HK-2 (cell line): ENCODE data around the gene MESD.
A peak's percentile ranks its signal among the peaks of the same experiment; 100 is the strongest.

Source experiments
- DNase-seq: peaks from one replicate; pipeline ENCODE4 v3.0.0-alpha.2; 2018; ENCODE audit not compliant: unreplicated experiment

Gene MESD

DNA sequence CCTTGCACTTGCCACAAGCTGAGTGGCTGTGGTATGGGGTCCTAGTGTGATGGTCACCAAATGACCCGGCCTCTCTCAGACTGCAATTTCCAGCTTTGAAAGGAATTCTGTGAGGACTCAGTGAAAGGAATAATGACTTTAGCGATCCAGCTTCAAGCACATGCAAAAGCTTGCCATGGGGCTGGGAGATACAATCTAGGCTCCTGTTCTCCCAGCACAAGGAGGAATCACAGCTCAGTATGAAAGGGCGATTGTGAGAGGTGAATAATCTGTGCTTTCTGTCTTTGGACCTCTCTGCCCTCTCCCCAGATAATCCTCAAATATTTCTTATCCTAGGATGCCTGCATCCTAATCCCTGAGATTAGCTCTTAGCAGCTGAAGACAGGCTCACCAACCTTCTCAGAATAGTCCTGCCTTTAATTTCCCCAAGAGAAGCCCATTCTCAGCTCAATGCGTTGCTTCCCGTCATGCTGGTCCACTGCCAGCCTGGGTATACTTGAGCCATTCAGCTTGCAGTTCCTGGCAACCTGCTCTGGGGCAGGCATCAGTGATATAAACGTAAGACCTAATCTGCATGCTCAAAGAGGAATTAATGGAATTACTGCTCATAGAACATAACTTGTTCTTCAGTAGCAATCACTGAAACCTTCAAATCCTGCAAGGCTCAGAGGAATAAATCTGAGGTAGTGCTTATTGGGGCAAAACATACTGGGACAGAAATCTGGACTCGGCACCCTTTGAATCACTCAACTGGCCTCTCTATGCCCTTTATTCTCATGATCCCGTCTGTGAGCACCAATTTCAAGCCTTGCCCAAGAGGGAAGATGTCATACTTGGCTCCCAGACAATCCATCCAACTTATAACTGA, 26.2 kb upstream of the MESD start:
- no peak for DNase-seq

DNA sequence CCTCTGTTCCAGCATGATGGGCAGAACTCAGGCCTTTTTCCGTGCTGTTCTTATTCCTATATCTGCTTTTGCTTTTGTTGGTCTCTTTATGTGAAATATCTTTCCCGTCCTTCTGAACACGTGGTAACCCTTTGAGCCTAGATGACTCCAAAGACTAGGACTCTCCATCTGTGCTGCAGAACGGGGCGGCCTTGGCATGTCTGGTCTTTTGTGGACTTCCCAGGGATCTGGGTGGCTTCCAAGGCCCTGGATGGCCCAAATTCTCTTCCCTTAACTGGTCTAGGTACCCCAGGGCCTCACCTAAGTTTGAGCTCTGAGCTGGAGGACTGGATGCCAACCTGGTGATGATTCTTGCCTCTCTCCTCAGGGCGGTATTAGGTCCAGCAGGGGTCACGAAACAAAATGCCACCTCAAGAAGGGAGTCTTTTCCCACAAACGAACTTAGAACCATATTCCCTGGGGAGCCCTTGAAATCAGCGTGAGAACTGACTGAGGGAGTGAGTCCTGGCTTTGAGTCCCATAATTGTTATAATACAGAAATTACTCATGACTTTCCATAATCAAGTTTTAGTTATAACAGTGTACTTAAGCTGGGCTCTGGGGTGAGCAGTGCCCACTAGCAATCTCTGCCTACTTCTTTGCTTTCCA, 25.0 kb upstream of the MESD start:
- no peak for DNase-seq

DNA sequence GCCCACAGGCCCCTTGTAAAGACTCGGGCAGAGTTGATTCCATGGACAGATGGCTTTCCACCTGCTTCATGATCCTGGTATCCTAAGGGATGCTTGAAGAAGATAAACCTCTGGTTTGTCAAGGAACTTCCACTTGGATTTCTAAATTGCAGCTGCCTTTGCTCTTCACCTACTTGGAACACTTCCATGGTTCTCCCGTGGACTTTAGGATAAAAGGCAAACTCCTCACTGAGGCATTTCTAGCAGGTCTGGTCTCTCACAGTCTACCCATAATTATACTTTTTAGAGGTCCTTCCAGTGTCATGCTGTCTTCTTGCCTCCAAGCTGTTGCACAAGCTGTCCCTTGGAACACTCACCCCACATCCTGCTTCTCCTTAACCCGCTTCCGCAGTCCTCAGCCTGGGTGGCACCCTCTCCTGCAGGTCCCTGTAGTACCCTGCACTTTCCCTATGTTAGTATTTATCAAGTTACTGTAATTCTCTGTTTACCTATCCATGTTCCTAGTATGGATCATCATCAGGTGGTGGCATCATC, 23.8 kb upstream of the MESD start:
- no peak for DNase-seq

DNA sequence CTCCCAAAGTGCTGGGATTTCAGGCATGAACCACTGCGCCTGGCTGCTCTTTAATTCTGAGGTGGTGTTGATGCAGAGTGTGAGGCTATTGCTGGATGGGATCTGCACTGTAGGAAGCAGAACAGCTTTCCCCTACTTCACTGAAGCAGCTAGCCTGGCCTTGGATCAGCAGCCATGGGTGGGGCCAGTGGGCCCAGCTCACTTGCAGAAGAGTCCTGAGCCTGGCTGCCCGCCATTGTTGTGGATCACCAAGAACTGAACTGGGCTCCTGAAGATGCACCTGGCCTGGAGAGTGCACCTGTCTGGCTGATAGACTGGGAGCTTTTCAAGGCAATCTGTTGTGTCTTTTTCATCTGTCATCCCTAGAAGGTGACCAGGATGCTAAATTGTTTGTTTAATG, 23.0 kb upstream of the MESD start:
- no peak for DNase-seq

DNA sequence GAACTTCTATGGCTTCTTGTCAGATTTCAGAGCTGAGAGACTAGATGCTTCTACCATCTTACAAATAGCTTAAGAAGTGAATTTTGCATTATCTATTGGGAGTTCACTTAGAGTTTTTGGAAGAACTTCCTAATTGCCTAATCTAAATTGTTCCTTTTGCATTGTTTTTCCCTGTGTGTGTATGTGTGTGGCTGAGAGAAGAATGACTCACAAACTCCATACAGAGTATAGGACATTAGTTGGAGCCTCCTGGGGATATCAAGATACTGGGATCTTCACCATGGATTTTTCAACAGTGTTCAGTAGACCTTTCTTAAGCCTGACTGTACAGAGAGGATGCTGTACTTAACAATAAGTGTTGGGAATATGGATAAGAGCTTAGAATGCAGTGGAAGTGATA, 22.0 kb upstream of the MESD start:
- no peak for DNase-seq

DNA sequence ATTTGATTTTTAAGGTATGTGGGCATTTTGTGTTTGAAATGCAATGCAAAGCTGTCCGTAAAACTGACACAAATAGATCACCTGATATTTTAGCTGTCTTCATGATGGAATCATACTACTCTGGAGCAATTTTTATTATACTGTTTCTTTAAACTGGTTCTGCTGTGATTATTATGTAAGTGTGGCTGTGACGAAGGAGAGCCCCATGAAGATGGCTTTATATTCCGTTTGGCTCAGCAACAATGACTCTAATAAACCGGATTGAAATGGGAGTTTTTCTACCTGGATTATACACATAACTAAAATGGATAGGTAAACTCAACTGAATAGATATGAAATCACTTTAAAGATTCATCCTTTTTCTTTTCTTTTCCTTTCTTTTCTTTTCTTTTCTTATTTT, 20.5 kb upstream of the MESD start:
- DNase-seq: no peak

DNA sequence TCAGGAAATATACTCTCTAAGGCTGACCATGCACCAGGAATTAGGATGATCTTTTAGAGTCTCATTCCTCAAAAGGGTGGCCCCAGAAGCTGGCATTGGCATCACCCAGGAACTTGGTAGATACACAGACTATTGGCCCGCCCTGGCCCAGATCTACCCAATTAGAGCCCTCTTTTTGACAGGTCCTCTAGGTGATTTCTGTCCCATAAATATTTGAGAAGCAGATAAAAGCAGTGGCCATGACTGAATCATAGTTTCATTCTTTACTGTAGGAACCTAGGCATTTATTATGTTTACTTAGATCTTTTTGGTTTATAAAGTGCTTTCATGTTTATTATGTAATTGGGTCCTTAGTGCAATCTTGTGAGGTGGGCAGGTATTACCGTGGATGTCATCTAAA, 18.7 kb upstream of the MESD start:
- DNase-seq: no peak

DNA sequence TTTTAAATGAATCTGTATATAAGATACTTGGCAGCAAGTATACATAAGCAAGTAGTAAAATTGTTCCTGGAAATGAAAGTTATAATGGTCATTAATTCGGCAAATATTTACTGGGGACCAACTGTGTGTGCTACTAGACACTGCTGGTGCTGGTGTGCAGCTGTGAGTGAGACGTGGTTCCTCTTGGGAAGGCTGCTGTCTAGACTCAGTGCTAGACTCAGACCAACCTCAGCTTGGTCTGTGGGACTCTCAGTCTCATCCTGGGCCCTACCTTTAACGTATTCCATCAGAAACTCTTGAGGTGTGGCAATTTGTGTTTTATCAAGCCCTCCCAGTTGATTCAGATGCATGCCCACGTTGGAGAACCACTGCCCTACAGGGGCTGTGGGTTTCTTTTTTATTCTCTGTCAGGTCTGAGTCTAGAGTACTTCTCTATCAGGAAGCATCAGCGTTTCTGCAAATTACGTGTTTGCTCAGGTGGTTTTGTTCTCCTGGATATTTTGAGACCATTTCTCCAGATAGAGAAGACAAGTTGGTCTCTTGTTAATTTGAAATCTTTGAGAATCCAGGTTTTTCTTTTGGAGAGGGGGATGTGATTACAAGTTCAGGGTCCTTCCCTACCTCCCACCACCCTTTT, 17.9 kb upstream of the MESD start:
- no peak for DNase-seq

DNA sequence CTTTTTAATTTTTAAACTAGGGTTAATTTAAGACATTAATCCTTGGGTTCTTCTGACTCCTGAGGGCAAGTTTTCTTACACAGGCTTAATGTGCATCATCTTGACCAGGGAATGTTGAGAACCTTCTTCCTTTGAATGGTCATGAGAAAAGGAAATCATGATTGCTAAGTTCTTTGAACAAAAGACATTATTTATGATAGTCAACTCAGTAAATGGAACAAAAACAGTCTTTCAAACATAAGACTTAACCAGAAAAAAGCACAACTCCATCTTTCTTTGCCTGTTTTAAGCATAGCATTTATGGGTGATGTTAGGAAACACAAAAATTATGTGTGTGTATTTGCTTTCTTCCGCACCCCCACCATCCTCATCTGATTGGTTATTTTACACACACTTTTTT, 16.5 kb upstream of the MESD start:
- DNase-seq: no peak

DNA sequence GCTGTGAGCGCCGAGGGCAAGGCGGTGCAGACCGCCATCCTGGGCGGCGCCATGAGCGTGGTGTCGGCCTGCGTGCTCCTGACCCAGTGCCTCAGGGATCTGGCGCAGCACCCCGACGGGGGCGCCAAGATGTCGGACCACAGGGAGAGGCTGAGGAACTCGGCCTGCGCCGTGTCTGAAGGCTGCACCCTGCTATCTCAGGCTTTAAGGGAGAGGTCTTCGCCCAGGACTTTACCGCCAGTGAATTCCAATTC, 13.4 kb upstream of the MESD start:
- DNase-seq: no peak

DNA sequence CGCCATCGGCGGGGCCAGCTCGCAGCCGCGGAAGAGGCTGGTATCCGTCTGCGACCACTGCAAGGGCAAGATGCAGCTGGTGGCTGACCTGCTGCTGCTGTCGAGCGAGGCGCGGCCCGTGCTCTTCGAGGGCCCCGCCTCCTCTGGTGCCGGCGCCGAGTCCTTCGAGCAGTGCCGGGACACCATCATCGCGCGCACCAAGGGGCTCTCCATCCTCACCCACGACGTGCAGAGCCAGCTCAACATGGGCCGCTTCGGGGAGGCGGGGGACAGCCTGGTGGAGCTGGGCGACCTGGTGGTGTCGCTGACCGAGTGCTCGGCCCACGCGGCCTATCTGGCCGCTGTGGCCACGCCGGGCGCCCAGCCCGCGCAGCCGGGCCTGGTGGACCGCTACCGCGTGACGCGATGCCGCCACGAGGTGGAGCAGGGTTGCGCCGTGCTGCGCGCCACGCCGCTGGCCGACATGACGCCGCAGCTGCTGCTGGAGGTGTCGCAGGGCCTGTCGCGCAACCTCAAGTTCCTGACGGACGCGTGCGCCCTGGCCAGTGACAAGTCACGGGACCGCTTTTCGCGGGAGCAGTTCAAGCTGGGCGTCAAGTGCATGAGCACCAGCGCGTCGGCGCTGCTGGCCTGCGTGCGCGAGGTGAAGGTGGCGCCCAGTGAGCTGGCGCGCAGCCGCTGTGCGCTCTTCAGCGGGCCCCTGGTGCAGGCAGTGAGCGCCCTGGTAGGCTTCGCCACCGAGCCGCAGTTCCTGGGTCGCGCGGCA, 12.9 kb upstream of the MESD start:
- no peak for DNase-seq

DNA sequence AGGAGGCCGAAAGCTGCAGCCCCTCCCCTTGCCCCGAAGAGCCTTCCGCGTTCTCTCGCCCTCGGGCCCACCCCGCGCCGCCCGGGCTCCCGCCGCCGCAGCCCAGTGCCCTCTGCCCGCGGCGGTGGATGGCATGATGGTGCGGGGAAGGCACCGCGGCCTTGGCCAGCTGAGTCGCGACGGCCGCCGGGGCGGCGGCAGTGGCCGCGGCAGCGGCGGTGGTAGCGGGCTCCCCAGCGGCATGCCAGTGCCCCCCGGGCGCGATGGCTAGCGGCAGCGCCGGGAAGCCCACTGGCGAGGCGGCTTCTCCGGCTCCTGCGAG, 12.4 kb upstream of the MESD start:
- no peak for DNase-seq

DNA sequence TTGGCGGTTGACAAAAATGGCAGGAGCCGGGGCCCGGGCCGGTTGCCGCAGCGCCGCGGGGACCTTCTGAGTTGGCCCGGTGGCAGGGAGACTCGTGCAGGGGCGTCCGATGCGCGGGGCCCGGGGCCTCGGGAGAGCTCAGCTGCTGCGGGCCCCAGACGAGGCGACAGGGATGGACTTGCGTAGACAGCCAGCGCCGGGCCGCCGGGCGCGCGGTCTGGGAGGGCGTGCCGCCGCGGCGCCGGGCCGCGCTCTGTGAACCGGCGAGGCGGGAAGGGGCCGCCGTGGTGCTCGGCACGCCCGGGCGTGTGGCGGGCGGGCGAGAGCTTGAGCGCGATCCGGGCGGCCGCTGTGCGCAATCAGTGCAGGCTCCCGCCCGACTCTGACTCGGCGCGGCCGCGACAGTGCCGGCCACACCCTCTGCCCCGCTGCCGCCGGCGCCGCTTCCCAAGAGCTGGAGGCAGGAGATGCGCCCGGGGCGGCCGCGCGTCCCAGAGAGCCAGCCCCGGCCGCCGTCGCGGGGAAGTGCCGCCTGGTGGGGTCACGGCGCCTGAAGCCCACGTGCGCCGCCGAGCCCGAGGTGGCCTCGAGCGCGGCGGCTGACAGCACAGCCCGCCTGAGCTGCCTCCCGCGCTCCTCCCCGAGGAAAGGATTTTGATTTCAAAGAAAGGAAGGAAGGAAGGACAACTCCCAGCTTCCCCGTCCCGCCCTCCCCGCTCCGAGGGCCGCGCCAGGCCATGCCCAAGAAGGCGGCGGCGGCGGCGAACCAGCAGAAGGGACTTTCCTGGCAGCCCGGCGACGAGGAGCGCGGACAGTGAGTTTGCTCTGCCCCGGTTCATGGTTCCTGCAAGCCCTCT, 11.8 kb upstream of the MESD start:
- DNase-seq: peak; percentile 55

DNA sequence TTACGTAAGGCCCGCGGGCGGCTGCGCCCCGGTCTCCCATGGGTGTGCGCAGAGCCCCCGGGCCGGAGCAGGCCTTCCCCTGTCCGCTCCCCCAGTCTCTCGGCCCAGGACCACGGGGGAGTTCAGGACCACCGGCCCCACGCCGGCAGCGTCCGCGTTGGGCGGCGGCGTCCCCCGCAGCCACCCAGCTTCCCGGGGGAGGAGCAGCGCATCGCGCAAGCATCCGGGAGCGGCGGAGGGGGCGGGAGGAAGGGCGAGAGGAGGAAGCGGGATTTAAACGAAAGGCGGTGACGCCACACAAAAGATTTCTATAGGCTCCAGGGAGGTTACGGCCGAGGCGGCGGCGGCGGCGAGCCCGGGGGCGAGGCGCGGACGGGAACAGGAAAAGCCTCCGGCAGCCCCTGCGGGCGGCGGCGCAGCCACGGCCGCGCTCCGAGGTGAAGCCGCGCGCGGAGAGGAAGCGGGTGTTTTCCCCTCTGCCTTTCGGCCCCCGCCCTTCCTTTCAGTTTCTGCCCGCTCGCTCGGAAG, 11.1 kb upstream of the MESD start, which contains the start of gene TLNRD1:
TLNRD1 (plus strand) TSS at position 300 of the 528 bp plus-strand sequence. CDS start 1,349 bp downstream, outside the sequence.
- DNase-seq: peak; percentile 79

DNA sequence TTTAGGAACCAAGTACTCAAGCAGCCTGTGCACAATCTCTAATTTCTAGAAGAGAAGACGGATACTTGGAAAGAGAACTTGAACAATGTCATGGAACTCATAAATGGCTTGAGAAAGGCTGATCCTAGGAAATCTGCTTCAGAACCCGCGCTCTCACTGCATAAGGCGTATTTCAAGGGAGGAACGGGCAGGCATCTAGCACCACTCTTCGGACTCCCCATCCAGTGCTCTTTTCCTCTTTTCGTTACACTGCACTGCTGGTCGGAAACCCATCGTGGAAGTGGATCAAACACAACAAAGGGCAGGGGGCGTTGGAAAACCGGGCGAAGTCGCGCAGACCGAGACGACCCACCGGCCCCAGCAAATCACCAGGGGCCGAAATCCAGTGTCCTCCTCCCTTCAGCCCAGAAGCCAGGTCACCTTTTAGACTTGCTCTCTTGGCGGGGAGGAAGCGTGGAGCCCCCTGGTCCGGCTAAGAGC, 10.6 kb upstream of the MESD start:
- DNase-seq: no peak

DNA sequence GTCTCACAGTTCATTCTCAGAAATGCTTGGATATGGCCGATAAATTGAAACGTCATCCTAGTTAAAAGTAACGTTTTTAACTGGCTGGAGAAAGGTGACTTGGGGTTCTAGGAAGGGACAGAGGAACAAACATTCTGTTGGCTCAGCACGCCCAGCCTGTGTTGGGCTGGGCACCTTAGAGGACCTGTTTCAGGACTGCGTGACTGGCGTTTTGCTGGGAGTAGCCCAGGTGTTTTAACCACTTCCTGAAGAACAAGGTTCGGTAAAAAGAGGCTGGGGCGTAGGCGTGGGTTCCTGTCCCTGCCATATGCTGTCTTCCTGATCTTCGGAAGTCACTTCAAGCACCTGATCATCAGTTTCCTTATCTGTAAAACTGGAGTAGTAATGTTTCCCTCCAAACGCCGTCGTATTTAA, 10.0 kb upstream of the MESD start:
- no peak for DNase-seq

DNA sequence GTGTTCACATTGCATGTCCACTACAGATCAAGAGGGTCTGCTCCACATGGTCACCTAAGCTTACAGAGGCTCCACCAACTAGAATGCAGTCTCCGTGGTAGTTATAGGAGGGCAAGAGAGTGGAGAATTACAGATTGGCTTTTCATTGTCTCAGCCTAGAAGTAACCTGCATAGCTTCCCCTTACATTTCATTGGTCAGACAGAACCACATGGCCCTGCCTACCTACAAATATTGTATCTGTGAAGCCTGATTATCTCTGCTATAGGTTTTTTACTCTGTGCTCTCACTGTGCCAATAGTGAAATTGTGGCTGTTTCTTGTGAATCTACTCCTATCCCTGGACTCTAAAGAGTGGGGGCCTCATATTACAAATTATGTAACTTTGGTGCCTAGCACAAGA, 8.6 kb upstream of the MESD start:
- no peak for DNase-seq

DNA sequence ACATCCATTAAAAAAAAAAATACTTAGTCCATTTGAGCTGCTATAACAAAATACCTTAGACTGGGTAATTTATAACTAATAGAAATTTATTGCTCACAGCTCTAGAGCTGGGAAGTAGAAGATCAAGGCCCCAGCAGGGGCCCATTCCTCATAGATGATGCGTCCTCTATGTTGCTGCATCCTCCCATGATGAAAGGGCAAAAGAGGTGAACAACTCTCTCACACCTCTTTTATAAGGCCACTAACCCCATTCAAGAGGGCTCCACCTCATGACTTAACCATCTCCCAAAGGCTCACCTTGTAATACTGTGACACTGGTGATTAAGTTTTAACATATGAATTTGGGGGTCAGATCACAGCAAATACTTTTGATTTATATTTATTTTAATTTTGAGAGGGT, 8.1 kb upstream of the MESD start:
- no peak for DNase-seq

DNA sequence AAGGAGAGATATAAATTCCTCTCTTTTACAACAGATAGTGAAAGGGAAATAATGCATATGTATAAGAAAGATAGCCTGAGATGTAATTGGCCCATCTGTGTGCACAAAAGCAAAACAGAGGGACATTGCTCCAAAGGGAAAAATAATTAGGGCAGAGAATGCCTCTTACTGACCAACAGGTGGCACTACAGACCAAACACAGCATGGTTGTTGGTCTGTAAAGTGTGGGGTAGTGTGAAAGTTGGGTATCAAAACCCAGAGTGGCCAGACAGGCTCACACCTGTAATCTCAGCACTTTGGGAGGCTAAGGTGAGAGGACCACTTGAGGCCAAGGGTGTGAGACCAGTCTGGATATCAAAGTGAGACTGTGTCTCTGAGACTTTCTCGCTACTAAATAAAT, 6.6 kb upstream of the MESD start:
- no peak for DNase-seq

DNA sequence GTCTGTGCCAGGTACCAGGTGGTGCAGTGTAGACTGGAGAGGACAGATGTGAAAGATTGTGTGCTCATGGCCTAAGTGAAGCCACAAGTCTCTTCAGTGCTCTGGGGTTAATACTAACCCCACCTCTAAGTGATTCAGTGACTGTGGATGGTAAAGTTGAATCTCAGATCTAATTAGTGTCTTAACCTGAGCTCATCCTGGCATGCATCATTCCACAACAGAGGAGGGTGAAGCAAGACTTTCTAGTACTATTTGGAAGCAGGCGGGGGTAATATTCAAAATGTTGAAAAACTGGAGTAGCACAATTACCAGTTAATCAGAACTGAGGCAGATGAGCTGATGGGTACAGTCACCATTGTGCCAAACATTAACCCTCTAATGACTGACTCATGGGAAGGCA, 2.8 kb upstream of the MESD start:
- DNase-seq: no peak

DNA sequence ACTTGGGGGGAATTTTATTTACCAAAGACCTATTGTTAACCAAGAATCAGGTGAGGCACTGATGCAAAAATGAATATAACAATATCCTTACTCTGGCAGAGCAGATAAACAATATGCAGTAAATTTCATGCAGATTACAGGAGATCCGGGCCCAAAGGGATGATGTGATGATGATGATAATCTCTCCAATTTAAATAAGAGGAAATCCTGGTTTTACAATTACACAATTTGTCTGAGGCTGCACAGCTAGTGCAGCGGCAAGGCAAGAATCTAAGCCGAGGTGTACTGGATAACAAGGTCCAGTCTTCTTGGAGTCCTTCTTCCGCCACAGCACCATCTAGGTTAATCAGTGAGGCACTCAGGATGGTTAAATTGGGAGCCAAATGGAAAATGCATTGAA, 2.4 kb upstream of the MESD start:
- DNase-seq: no peak
